Gastrocnemius medialis (tissue), 4 donors: ENCODE measurements around the gene RPS23. TPM values are rescaled to one million over a fixed set of nuclear protein-coding genes. Genes with fewer than 3 reads are reported as not detected.
A peak's percentile ranks its signal among the peaks of the same experiment; 100 is the strongest.
"Not testable (repeated sequence)": the region's sequence is repeated elsewhere in the genome, so short reads cannot be mapped to it uniquely, and the experiment has no call there.

ENCODE experiments used
- ATAC-seq, 2 donors: fragments of 150-250 bp; one replicate each; pipeline ENCODE4 v1.9.1; 2016
- DNase-seq, 2 donors: peaks; one replicate each; pipeline ENCODE4 v3.0.0-alpha.2; 2019
- H3K27ac ChIP-seq, 4 donors: fragments of 200-600 bp; sonication (generic); 1 replicate in 1 of 4; 2 replicates in 3 of 4; pipeline ENCODE4 v1.5.1; 2016 to 2018; ENCODE audit warnings: mild to moderate bottlenecking in 2 of 4, moderate library complexity in 1 of 4
- H3K27me3 ChIP-seq, 3 donors: fragments of 200-600 bp; sonication (generic) in 2 of 3; 1 replicate in 1 of 3; 2 replicates in 2 of 3; pipeline versions ENCODE4 v1.5.1 to v1.6.0; 2016 to 2019; ENCODE audit warnings: mild to moderate bottlenecking in 1 of 3, moderate library complexity in 1 of 3
- H3K36me3 ChIP-seq, 2 donors: fragments of 200-600 bp; sonication (generic) in 1 of 2; one replicate each; pipeline ENCODE4 v1.5.1; 2017 to 2018
- H3K4me1 ChIP-seq, 2 donors: fragments of 200-600 bp; sonication (generic) in 1 of 2; one replicate each; pipeline ENCODE4 v1.5.1; 2016 to 2017; ENCODE audit warnings: mild to moderate bottlenecking in 2 of 2
- H3K4me3 ChIP-seq, 4 donors: fragments of 200-600 bp; sonication (generic) in 3 of 4; 1 replicate in 1 of 4; 2 replicates in 3 of 4; pipeline ENCODE4 v1.5.1; 2016 to 2019; ENCODE audit warnings: mild to moderate bottlenecking in 2 of 4
- H3K9me3 ChIP-seq, 3 donors: fragments of 200-600 bp; sonication (generic) in 2 of 3; 1 replicate in 1 of 3; 2 replicates in 2 of 3; pipeline ENCODE4 v1.5.1; 2016 to 2019
- POLR2A ChIP-seq, 2 donors: fragments of 450-650 bp; IDR thresholded peaks; one replicate each; pipeline ENCODE4 v1.6.1; 2017; ENCODE audit warnings: antibody characterized with exemption in 2 of 2, mild to moderate bottlenecking in 2 of 2, moderate library complexity in 2 of 2
- in situ Hi-C, 4 donors: fragments of 200-750 bp; cut with MboI; loops; one replicate each; pipeline versions ENCODE4 v1.15.0 to v1.8.0; 2017; ENCODE audit warnings: low sequenced_read_pairs in 4 of 4
- intact Hi-C: fragments of 100-400 bp; cut with DNase I; formaldehyde crosslinking; loops from one replicate; pipeline ENCODE4 v1.15.1; 2023; ENCODE audit warnings: low total_unique reads
- total RNA-seq, 4 donors: library from RNA; depleted of rRNA; stranded (reverse); fragments of >200 nt; gene quantifications; one replicate each; pipeline versions ENCODE4 v1.1.0 to v1.2.3, GENCODE V29; 2016
- TF ChIP-seq, protein P1 (sequence below), 5 experiments: fragments of 450-650 bp in 3 of 5; fragments of 200-600 bp in 2 of 5; sonication (generic) in 2 of 5; IDR thresholded peaks in 4 of 5; conservative IDR thresholded peaks in 1 of 5; 1 replicate in 4 of 5; 2 replicates in 1 of 5; pipeline ENCODE4 v1.5.1; 2016 to 2019; ENCODE audit warnings: antibody characterized with exemption in 5 of 5, mild to moderate bottlenecking in 3 of 5, moderate library complexity in 3 of 5

RPS23 gene
- total RNA-seq, 4 donors from 2014 or later = 3,129 to 4,184 (median 3,721) TPM

GRCh38 chr5:82277613-82277986 lies 554 bp downstream of the RPS23 start:
- Histone ChIP-seq H3K4me1 (peaks cover 10 to 40% of the 10 kb centered on the region in 2 donors), H3K9me3 (no peaks in the 10 kb centered on the region), H3K36me3 (peaks cover 0 to 31% of the 10 kb centered on the region in 2 donors), H3K27ac (peak overlapping the region; percentile 79 to 90 (median 84)), H3K27me3 (no peaks in the 10 kb centered on the region), H3K4me3 (peak overlapping the region; percentile 67 to 100 (median 87))
- intact Hi-C loops = no loop called here
- DNase-seq = no peak
- TF ChIP-seq, protein P1, sequence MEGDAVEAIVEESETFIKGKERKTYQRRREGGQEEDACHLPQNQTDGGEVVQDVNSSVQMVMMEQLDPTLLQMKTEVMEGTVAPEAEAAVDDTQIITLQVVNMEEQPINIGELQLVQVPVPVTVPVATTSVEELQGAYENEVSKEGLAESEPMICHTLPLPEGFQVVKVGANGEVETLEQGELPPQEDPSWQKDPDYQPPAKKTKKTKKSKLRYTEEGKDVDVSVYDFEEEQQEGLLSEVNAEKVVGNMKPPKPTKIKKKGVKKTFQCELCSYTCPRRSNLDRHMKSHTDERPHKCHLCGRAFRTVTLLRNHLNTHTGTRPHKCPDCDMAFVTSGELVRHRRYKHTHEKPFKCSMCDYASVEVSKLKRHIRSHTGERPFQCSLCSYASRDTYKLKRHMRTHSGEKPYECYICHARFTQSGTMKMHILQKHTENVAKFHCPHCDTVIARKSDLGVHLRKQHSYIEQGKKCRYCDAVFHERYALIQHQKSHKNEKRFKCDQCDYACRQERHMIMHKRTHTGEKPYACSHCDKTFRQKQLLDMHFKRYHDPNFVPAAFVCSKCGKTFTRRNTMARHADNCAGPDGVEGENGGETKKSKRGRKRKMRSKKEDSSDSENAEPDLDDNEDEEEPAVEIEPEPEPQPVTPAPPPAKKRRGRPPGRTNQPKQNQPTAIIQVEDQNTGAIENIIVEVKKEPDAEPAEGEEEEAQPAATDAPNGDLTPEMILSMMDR (IDR thresholded peaks at IDR 0.05 in 4 of 5, conservative IDR thresholded peaks at IDR 0.05 in 1 of 5) = no peak
- no peak for TF ChIP-seq POLR2A (IDR thresholded peaks at IDR 0.05)
- in situ Hi-C loops = no loop called here
- ATAC-seq = peak in 1 of 2 donors; percentile 5

- ATAC-seq = no peak
- TF ChIP-seq POLR2A (IDR thresholded peaks at IDR 0.05) = no peak
- TF ChIP-seq, protein P1 (IDR thresholded peaks at IDR 0.05 in 4 of 5, conservative IDR thresholded peaks at IDR 0.05 in 1 of 5) = no peak
- H3K9me3 ChIP-seq = no peaks in the 10 kb centered on the region
- intact Hi-C loops = no loop called here
- peak overlapping the region; percentile 67 to 100 (median 87) for H3K4me3 ChIP-seq
- in situ Hi-C loops = no loop called here
- peaks cover 0 to 31% of the 10 kb centered on the region in 2 donors for H3K36me3 ChIP-seq
- DNase-seq = no peak
- H3K27ac ChIP-seq = peak overlapping the region; percentile 79 to 90 (median 84)
- H3K4me1 ChIP-seq = peaks cover 16 to 40% of the 10 kb centered on the region in 2 donors
- no peaks in the 10 kb centered on the region for H3K27me3 ChIP-seq
Observed at GRCh38 chr5:82276800-82277612, 1.1 kb downstream of the RPS23 start.

DNA sequence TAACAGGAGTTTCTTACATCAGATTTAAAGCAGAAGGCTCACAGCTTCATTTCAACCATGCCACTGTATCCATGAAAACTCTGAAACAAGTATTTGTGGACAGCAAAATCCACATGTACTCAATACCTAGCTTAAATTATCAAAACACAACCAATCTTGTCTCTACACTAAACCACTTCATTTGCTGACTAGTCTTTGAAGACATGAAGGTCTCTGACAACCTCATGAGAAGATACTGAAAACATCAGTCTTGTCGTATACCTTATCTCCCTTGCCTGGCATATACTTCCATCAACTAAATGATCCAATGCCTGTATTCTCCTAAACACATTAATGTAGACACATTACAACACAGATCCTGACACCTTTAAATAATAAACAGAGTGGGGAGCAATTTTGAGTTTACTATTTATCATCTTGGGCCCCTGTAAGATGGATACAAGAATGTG lies 2.9 kb downstream of the RPS23 start:
- TF ChIP-seq POLR2A (IDR thresholded peaks at IDR 0.05) = no peak
- TF ChIP-seq, protein P1 (IDR thresholded peaks at IDR 0.05 in 4 of 5, conservative IDR thresholded peaks at IDR 0.05 in 1 of 5) = no peak
- in situ Hi-C loops = no loop called here
- H3K9me3 ChIP-seq = no peaks in the 10 kb centered on the region
- H3K36me3 ChIP-seq = peaks cover 0 to 31% of the 10 kb centered on the region in 2 donors
- intact Hi-C loops = no loop called here
- H3K27me3 ChIP-seq = no peaks in the 10 kb centered on the region
- no peak overlapping the region for H3K4me3 ChIP-seq
- ATAC-seq (no peak), DNase-seq (no peak)
- no peak overlapping the region for H3K27ac ChIP-seq
- peaks cover 17 to 25% of the 10 kb centered on the region in 2 donors for H3K4me1 ChIP-seq

GRCh38 chr5:82274343-82275211 lies 3.6 kb downstream of the RPS23 start:
- H3K36me3 ChIP-seq = peaks cover 0 to 31% of the 10 kb centered on the region in 2 donors
- H3K4me3 ChIP-seq = no peak overlapping the region
- ATAC-seq (no peak), DNase-seq (no peak)
- H3K4me1 ChIP-seq = peaks cover 17 to 18% of the 10 kb centered on the region in 2 donors
- in situ Hi-C loops (no loop called here), intact Hi-C loops (no loop called here)
- TF ChIP-seq POLR2A (IDR thresholded peaks at IDR 0.05) = no peak
- TF ChIP-seq, protein P1 (IDR thresholded peaks at IDR 0.05 in 4 of 5, conservative IDR thresholded peaks at IDR 0.05 in 1 of 5) = no peak
- no peaks in the 10 kb centered on the region for H3K27me3 ChIP-seq
- H3K27ac ChIP-seq = no peak overlapping the region
- H3K9me3 ChIP-seq = no peaks in the 10 kb centered on the region

- Histone ChIP-seq H3K36me3 (peaks cover 0 to 31% of the 10 kb centered on the region in 2 donors), H3K27ac (peak overlapping the region; percentile 9 to 64 (median 46)), H3K4me1 (peaks cover 12 to 14% of the 10 kb centered on the region in 2 donors)
- H3K4me3 ChIP-seq, ATAC-seq, H3K27me3 ChIP-seq, H3K9me3 ChIP-seq, DNase-seq, intact Hi-C loops, in situ Hi-C loops: not testable (repeated sequence)
Observed at GRCh38 chr5:82273426-82273825, 4.7 kb downstream of the RPS23 start.

GRCh38 chr5:82272571-82273356 lies 5.4 kb downstream of the RPS23 start:
- H3K27me3 ChIP-seq, intact Hi-C loops, in situ Hi-C loops, H3K9me3 ChIP-seq, H3K4me3 ChIP-seq: not testable (repeated sequence)
- Histone ChIP-seq H3K4me1 (peaks cover 12 to 14% of the 10 kb centered on the region in 2 donors), H3K36me3 (peaks cover 0 to 31% of the 10 kb centered on the region in 2 donors), H3K27ac (peak overlapping the region; percentile 9 to 64 (median 46))
- peak in 1 of 2 donors; percentile 44 for DNase-seq
- peak in 1 of 2 donors; percentile 40 for ATAC-seq
